Naive thymus-derived CD4-positive, alpha-beta T cell (primary cell): ENCODE results near the gene ADPRHL1. TPM values are rescaled to one million over a fixed set of nuclear protein-coding genes. Genes with fewer than 3 reads are reported as not detected.

Source experiments
- ATAC-seq: fragments of 150-1000 bp; cut with Tn5 transposase; 2 replicates; pipeline ENCODE4 v1.10.0; 2021; ENCODE audit warnings: mild to moderate bottlenecking, moderate library complexity
- CTCF ChIA-PET: fragments of 350-600 bp; sonication (Branson Sonifier 250); formaldehyde crosslinking; loops from one replicate; lab custom pipeline; 2021; ENCODE audit warnings: antibody characterized with exemption; lab: Charles Lee
- POLR2A ChIA-PET: fragments of 350-600 bp; sonication (Branson Sonifier 250); formaldehyde crosslinking; loops from one replicate; lab custom pipeline; 2021; ENCODE audit warnings: antibody characterized with exemption, inconsistent platforms; lab: Charles Lee
- DNase-seq, 9 donors: peaks; one replicate each; pipeline versions ENCODE4 v3.0.0 to v3.0.0-alpha.2; 2020 to 2022; ENCODE audit warnings: mixed read lengths in 1 of 9
- H3K27ac ChIP-seq: one replicate; pipeline ENCODE4 v1.7.0; 2013; ENCODE audit warnings: mild to moderate bottlenecking, low read depth, low read length, moderate library complexity
- H3K27me3 ChIP-seq, 2 donors: one replicate each; pipeline ENCODE4 v1.7.0; 2013; ENCODE audit warnings: low read length in 2 of 2, mild to moderate bottlenecking in 2 of 2, moderate library complexity in 2 of 2; ENCODE audit not compliant: control insufficient read depth in 2 of 2, insufficient read depth in 2 of 2
- H3K36me3 ChIP-seq, 3 experiments: 1 replicate in 2 of 3; 2 replicates in 1 of 3; pipeline ENCODE4 v1.7.0; 2013; ENCODE audit warnings: low read length in 3 of 3, mild to moderate bottlenecking in 3 of 3, moderate library complexity in 1 of 3; ENCODE audit not compliant: insufficient read depth in 3 of 3, control insufficient read depth in 2 of 3
- H3K4me1 ChIP-seq, 2 donors: one replicate each; pipeline ENCODE4 v1.7.0; 2013; ENCODE audit warnings: low read length in 2 of 2, mild to moderate bottlenecking in 2 of 2, moderate library complexity in 1 of 2; ENCODE audit not compliant: control insufficient read depth in 2 of 2, insufficient read depth in 2 of 2
- H3K4me3 ChIP-seq: 2 replicates; pipeline ENCODE4 v1.7.0; 2013; ENCODE audit warnings: mild to moderate bottlenecking, low read length
- H3K9me3 ChIP-seq, 3 experiments: 1 replicate in 2 of 3; 2 replicates in 1 of 3; pipeline ENCODE4 v1.7.0; 2013; ENCODE audit warnings: low read length in 3 of 3; ENCODE audit not compliant: control insufficient read depth in 2 of 3
- H3K27ac Mint-ChIP-seq, 9 donors: one replicate each; pipeline ENCODE4 v1.8.0; 2020 to 2022; ENCODE audit warnings: mixed read lengths in 9 of 9, mild to moderate bottlenecking in 8 of 9, moderate library complexity in 5 of 9, inconsistent platforms in 2 of 9
- H3K27me3 Mint-ChIP-seq, 5 donors: one replicate each; pipeline ENCODE4 v1.8.0; 2021 to 2022; ENCODE audit warnings: mixed read lengths in 5 of 5, mild to moderate bottlenecking in 1 of 5
- H3K36me3 Mint-ChIP-seq, 5 donors: one replicate each; pipeline ENCODE4 v1.8.0; 2020 to 2022; ENCODE audit warnings: mixed read lengths in 5 of 5, mild to moderate bottlenecking in 3 of 5, inconsistent platforms in 1 of 5
- H3K4me1 Mint-ChIP-seq, 7 donors: one replicate each; pipeline ENCODE4 v1.8.0; 2020 to 2022; ENCODE audit warnings: mixed read lengths in 7 of 7, mild to moderate bottlenecking in 3 of 7, inconsistent platforms in 1 of 7
- H3K4me3 Mint-ChIP-seq, 10 donors: one replicate each; pipeline ENCODE4 v1.8.0; 2020 to 2022; ENCODE audit warnings: mild to moderate bottlenecking in 10 of 10, mixed read lengths in 10 of 10, moderate library complexity in 6 of 10, inconsistent platforms in 2 of 10
- H3K9me3 Mint-ChIP-seq, 11 donors: one replicate each; pipeline ENCODE4 v1.8.0; 2020 to 2022; ENCODE audit warnings: mixed read lengths in 11 of 11, mild to moderate bottlenecking in 4 of 11, inconsistent platforms in 1 of 11, moderate library complexity in 1 of 11
- intact Hi-C, 2 donors: fragments of 100-400 bp; cut with micrococcal nuclease; formaldehyde crosslinking; loops; one replicate each; pipeline ENCODE4 v1.15.1; 2023
- polyA plus RNA-seq, 2 donors: library from polyadenylated mRNA; unstranded; fragments of 300-500 nt; fragmentation: Illumina TruSeq; gene quantifications; one replicate each; pipeline ENCODE4 v1.2.3, GENCODE V29; 2021
- total RNA-seq, 6 experiments: library from RNA in 5 of 6; stranded (reverse) in 5 of 6; gene quantifications; 1 replicate in 5 of 6; 2 replicates in 1 of 6; pipeline ENCODE4 v1.2.3 and lab custom pipeline; 2021 to 2026

The ADPRHL1 gene
- total and polyA plus RNA-seq, 7 experiments from 2014 or later = 0.12 to 2.0 (median 1.1) TPM; not detected in 1

DNA sequence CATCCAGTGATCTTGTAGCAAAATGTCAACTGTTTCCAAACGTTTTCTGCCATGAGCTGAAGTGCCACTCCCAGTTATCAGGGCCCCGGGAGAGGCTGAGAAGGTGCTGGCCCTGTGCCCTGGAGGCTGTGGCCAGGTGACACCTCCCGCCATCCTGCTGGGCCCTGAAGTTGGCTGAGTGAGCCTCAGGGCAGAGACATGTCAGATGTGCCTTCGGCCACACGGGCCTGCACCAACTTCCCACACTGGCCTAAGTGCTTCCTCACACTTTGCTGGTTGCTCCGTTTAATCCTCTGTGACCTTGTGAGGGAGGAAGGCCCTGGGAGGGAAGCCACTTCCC lies 4.8 kb downstream of the ADPRHL1 start:
- peaks cover 0 to 3% (median 0%) of the 10 kb centered on the region in 5 donors for H3K36me3 Mint-ChIP-seq
- peak overlapping the region in 1 of 10 donors; percentile 28 for H3K4me3 Mint-ChIP-seq
- no peak for ATAC-seq
- H3K9me3 ChIP-seq = no peaks in the 10 kb centered on the region
- H3K4me3 ChIP-seq = no peak overlapping the region
- POLR2A ChIA-PET = no interaction called here
- DNase-seq = no peak
- no peaks in the 10 kb centered on the region for H3K36me3 ChIP-seq
- no peaks in the 10 kb centered on the region for H3K4me1 ChIP-seq
- H3K4me1 Mint-ChIP-seq = peaks cover 0 to 4% (median 0%) of the 10 kb centered on the region in 7 donors
- H3K27ac Mint-ChIP-seq = peak overlapping the region in 3 of 9 donors; percentile 38 to 66 (median 55)
- H3K27me3 ChIP-seq = no peaks in the 10 kb centered on the region
- H3K27ac ChIP-seq = no peak overlapping the region
- H3K9me3 Mint-ChIP-seq = peaks cover 0 to 3% (median 0%) of the 10 kb centered on the region in 11 donors
- intact Hi-C loops = no loop called here
- CTCF ChIA-PET = no interaction called here
- no peaks in the 10 kb centered on the region for H3K27me3 Mint-ChIP-seq

- H3K4me3 ChIP-seq = no peak overlapping the region
- no peak overlapping the region for H3K27ac ChIP-seq
- H3K9me3 ChIP-seq = no peaks in the 10 kb centered on the region
- Mint-ChIP-seq H3K27ac (no peak overlapping the region), H3K4me3 (no peak overlapping the region), H3K4me1 (peaks cover 0 to 4% (median 0%) of the 10 kb centered on the region in 7 donors), H3K9me3 (peaks cover 0 to 4% (median 0%) of the 10 kb centered on the region in 11 donors), H3K27me3 (no peaks in the 10 kb centered on the region), H3K36me3 (peaks cover 0 to 9% (median 3%) of the 10 kb centered on the region in 5 donors)
- DNase-seq (no peak), ATAC-seq (no peak)
- no peaks in the 10 kb centered on the region for H3K4me1 ChIP-seq
- H3K27me3 ChIP-seq = no peaks in the 10 kb centered on the region
- POLR2A ChIA-PET = no interaction called here
- CTCF ChIA-PET = no interaction called here
- H3K36me3 ChIP-seq = no peaks in the 10 kb centered on the region
- intact Hi-C loops = no loop called here
Observed at GRCh38 chr13:113447596-113447995, 5.7 kb downstream of the ADPRHL1 start.

DNA sequence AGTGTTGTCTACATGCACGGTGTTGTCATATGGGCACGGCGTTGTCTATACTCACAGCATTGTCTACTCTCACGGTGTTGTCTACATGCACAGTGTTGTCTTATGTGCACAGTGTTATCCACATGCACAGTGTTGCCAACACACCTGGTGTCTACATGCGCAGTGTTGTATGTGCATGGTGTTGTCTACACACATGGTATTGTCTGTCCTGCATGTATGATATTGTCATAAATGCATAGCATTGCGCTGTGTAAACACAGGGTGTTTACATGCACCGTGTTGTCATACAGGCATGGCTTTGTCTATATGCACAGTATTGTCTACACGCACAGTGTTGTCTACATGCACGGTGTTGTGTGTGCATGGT lies 6.8 kb downstream of the ADPRHL1 start:
- DNase-seq = no peak
- Mint-ChIP-seq H3K27me3 (no peaks in the 10 kb centered on the region), H3K4me3 (no peak overlapping the region), H3K36me3 (peaks cover 2 to 15% (median 10%) of the 10 kb centered on the region in 5 donors), H3K27ac (no peak overlapping the region), H3K9me3 (peaks cover 0 to 11% (median 0%) of the 10 kb centered on the region in 11 donors), H3K4me1 (peaks cover 0 to 4% (median 0%) of the 10 kb centered on the region in 7 donors)
- Histone ChIP-seq H3K4me3 (no peak overlapping the region), H3K36me3 (no peaks in the 10 kb centered on the region), H3K4me1 (no peaks in the 10 kb centered on the region), H3K27ac (no peak overlapping the region), H3K27me3 (no peaks in the 10 kb centered on the region), H3K9me3 (no peaks in the 10 kb centered on the region)
- intact Hi-C loops = no loop called here
- POLR2A ChIA-PET = no interaction called here
- CTCF ChIA-PET = no interaction called here
- no peak for ATAC-seq

GRCh38 chr13:113445791-113446487 lies 7.3 kb downstream of the ADPRHL1 start:
- Mint-ChIP-seq H3K27ac (no peak overlapping the region), H3K36me3 (peaks cover 2 to 18% (median 14%) of the 10 kb centered on the region in 5 donors), H3K4me1 (peaks cover 0 to 4% (median 0%) of the 10 kb centered on the region in 7 donors), H3K4me3 (no peak overlapping the region), H3K27me3 (no peaks in the 10 kb centered on the region), H3K9me3 (peaks cover 0 to 17% (median 3%) of the 10 kb centered on the region in 11 donors)
- Histone ChIP-seq H3K4me3 (no peak overlapping the region), H3K36me3 (no peaks in the 10 kb centered on the region), H3K27me3 (no peaks in the 10 kb centered on the region), H3K9me3 (no peaks in the 10 kb centered on the region), H3K27ac (no peak overlapping the region), H3K4me1 (no peaks in the 10 kb centered on the region)
- ChIA-PET POLR2A (no interaction called here), CTCF (no interaction called here)
- ATAC-seq = peak; percentile 9
- intact Hi-C loops = no loop called here
- no peak for DNase-seq

DNA sequence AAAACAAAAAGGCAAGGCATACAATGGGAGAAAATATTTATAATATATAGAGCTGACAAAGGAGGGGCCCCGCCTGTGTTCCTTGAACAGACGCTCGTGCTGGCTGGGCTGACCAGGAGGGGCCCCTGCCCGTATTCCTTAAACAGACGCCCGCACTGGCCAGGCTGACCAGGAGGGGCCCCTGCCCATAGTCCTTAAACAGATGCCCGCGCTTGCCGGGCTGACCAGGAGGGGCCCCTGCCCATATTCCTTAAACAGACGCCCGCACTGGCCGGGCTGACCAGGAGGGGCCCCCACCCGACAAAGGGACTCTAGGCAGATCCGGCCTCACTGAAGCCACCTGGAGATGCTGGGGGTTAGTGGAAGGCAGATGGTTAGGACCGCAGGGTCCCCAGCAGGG lies 9.3 kb downstream of the ADPRHL1 start:
- Mint-ChIP-seq H3K27ac (no peak overlapping the region), H3K4me3 (no peak overlapping the region), H3K9me3 (peaks cover 0 to 17% (median 3%) of the 10 kb centered on the region in 11 donors), H3K27me3 (no peaks in the 10 kb centered on the region), H3K36me3 (peaks cover 2 to 18% (median 14%) of the 10 kb centered on the region in 5 donors), H3K4me1 (no peaks in the 10 kb centered on the region)
- Histone ChIP-seq H3K4me3 (no peak overlapping the region), H3K4me1 (no peaks in the 10 kb centered on the region), H3K9me3 (no peaks in the 10 kb centered on the region), H3K27ac (no peak overlapping the region), H3K36me3 (no peaks in the 10 kb centered on the region), H3K27me3 (no peaks in the 10 kb centered on the region)
- ChIA-PET POLR2A (no interaction called here), CTCF (no interaction called here)
- DNase-seq (no peak), ATAC-seq (no peak)
- intact Hi-C loops = no loop called here

GRCh38 chr13:113442985-113443362 lies 10.3 kb downstream of the ADPRHL1 start:
- H3K36me3 Mint-ChIP-seq = peaks cover 2 to 18% (median 14%) of the 10 kb centered on the region in 5 donors
- intact Hi-C loops = no loop called here
- no peaks in the 10 kb centered on the region for H3K4me1 ChIP-seq
- H3K9me3 ChIP-seq = no peaks in the 10 kb centered on the region
- peaks cover 0 to 17% (median 3%) of the 10 kb centered on the region in 11 donors for H3K9me3 Mint-ChIP-seq
- H3K27ac ChIP-seq = no peak overlapping the region
- H3K36me3 ChIP-seq = no peaks in the 10 kb centered on the region
- H3K4me3 ChIP-seq = no peak overlapping the region
- POLR2A ChIA-PET = no interaction called here
- H3K4me3 Mint-ChIP-seq = no peak overlapping the region
- no peaks in the 10 kb centered on the region for H3K27me3 Mint-ChIP-seq
- H3K27me3 ChIP-seq = no peaks in the 10 kb centered on the region
- ATAC-seq = no peak
- CTCF ChIA-PET = no interaction called here
- DNase-seq = no peak
- no peak overlapping the region for H3K27ac Mint-ChIP-seq
- no peaks in the 10 kb centered on the region for H3K4me1 Mint-ChIP-seq

DNA sequence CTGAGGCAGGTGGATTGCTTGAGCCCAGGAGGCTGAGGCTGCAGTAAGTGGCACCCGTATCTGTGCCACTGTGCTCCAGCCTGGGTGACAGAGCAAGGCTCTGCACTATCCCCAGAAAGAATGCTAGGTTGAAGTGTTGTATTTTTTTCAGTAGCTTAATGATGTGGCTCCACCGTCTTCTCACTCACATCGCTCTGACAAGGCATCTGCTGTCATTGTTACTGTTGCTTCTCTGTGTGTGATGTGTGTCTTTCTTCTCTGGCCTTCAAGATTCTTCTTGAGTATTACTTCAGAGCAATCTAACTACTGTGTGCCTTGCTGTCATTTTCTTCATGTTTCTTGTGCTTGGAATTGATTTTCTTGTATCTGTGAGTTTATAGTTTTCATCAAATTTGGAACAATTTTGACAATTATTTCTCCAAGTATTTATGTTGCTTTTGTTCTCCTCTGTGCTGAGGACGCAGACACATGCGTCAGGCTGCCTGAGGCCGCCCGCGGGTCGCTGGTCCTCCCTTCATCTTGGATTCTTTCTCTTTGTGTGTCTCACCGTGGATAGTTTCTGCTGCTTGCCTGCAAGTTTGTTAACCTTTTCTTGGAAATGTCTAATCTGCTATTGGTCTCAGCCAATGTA lies 10.8 kb downstream of the ADPRHL1 start:
- Mint-ChIP-seq H3K27ac (peak overlapping the region in 1 of 9 donors; percentile 51), H3K27me3 (no peaks in the 10 kb centered on the region)

More for the DNA sequence above, 10.8 kb downstream of the ADPRHL1 start:
- Mint-ChIP-seq H3K9me3 (peaks cover 0 to 20% (median 3%) of the 10 kb centered on the region in 11 donors), H3K4me1 (no peaks in the 10 kb centered on the region), H3K36me3 (peaks cover 2 to 18% (median 14%) of the 10 kb centered on the region in 5 donors), H3K4me3 (no peak overlapping the region)
- no peaks in the 10 kb centered on the region for H3K36me3 ChIP-seq
- DNase-seq (no peak), ATAC-seq (no peak)
- ChIA-PET CTCF (no interaction called here), POLR2A (no interaction called here)
- no peaks in the 10 kb centered on the region for H3K4me1 ChIP-seq
- intact Hi-C loops = no loop called here
- H3K27me3 ChIP-seq = no peaks in the 10 kb centered on the region
- H3K9me3 ChIP-seq = no peaks in the 10 kb centered on the region
- H3K27ac ChIP-seq = no peak overlapping the region
- no peak overlapping the region for H3K4me3 ChIP-seq
